GM21619 (cell line): ENCODE data around the gene MRGPRF.
"Not testable (repeated sequence)": the region's sequence is repeated elsewhere in the genome, so short reads cannot be mapped to it uniquely, and the experiment has no call there.

Experiments
- ATAC-seq: cut with Tn5 transposase; IDR thresholded peaks from one replicate; pipeline ENCODE4 v1.9.1; 2021; ENCODE audit not compliant: unreplicated experiment

MRGPRF gene

DNA sequence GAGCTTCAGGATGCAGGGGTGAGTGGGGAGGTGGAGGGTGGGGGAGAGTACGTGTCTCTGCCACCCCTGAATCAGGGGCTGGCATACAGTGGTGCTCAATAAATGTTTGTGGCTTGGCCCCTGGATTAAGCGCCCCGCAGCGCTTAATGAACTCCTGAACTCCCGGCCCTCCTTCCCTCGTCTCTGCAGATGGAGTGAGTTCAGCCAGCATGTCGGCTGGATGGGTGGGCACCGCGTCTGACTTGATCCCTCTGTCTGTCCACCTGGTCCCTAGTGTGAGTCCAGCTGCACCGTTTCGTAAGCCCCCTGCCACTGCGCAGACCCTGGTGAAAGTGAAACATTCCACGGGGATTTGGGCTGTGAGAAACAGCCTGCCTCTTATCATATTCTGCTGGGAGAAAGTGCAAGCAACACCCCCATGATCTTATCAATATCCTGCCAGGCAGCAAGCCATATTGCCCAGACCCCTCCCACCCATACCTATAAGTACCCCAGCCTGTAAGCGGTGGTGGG lies 20.2 kb downstream of the MRGPRF start:
- no peak for ATAC-seq

DNA sequence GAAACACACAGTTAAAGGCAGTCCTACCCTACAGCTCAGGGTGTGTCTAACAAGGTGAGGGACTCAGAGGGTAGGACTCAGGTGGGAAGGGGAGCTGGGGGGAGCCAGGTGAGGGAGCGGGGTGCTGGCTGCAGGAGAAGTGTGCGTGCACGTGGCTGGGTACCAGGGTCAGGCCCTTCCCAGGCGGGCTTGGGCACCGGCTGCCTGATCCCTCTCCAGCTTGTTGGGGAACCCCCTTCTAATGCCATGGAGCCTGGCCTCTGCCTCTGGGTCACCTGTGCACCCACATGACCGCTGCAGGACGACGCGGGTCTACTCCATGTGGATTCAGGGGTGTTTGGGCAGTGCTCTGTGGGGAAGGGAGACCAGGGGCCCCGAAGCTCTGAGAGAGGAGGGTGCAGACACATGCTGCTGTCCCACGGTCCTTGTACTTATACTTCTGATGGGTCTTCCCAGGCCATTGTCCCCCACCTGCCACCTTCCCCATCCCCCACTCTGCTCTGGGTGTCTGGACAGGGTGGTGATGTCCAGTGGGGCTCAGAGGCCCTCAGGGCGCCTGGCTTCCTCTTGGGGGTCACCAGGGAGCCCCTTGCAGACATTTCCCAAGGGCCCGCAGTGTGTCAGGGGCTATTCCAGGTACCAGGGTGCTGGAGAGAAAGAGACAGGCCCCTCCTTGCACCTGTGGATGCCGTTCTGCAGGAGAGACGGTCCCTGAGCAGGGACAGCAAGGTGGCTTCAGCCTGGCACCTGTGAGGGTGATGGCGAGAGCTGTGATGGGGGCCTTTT lies 21.9 kb downstream of the MRGPRF start:
- no peak for ATAC-seq

DNA sequence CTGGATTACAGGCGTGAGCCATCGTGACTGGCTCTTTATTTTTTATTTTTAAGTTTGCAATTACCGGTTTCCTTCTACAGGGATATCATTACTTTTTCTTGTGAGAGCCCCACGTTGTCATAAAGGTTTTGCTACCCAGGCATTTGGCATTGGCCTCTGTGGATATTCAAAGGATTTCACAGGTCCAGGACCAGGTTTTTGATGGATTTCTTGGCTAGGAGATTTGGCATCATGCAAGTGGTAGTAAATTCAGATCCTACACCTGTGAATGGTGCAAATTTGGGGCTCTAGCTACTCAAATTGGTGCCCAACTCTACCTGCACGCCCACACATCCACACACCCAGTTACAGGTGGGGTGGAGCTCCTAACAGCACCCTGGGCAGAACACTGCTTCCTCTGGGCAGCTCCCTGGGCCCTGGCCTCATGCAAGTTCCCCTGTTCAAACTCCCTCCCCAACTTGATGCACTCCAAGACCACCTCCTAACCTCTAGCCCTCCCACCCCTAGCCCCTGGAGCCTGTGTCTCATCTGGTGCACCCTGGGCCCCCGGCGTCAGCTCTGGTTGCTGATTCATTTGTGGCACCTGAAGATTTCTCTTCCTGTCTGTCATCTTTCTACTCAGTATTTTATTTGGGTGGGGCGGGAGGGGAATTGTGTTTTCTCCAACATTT lies 23.0 kb downstream of the MRGPRF start:
- no peak for ATAC-seq

DNA sequence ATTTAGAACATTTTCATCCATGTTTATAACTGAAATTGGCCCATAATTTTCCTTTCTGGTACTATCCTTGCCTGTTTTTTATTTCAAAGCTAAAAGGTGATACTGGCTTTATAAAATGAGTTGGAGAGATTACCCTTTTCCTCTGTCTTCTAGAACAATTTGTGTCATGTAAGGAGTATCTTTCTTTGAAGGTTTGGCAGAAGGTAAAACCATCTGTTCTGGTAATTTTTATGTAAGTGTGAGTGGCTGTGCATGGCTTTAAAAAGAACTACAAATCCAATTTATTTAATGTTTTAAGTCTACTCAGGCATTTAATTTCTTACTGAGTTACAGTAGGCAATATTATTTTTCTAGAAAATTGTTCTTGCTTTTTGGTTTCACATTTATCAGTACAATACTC lies 24.6 kb downstream of the MRGPRF start:
- no peak for ATAC-seq

DNA sequence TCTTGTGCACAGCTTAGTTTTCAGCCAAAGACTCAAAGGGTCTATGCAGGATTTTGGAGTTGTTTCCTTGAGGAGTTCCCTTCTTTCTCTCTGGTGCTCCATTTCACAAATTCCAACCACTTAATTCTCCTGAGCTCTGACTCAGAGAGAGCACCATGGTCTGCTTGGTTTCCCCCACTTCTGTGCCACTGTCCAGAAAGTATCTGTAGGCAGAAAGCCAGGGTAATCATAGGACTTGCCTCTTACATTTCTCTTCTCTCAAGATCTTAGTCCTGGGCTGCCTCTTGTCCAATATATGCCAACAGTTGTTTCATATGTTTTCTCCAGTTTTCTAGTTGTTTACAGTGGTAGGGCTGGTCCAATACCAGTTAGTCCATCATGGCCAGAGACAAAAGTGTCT lies 25.8 kb downstream of the MRGPRF start:
- no peak for ATAC-seq

DNA sequence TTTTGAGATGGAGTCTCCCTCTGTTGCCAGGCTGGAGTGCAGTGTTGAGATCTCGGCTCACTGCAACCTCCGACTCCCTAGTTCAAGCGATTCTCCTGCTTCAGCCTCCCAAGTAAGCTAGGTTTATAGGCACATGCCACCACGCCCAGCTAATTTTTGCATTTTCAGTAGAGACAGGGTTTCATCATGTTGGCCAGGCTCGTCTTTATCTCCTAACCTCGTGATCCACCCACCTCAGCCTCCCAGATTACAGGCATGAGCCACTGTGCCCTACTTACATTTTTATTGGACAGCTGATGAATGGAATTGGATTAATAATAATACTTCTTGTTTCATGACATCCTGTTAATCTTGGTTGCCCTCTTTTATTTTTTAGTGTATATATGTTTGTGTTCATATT lies 29.2 kb downstream of the MRGPRF start:
- no peak for ATAC-seq

DNA sequence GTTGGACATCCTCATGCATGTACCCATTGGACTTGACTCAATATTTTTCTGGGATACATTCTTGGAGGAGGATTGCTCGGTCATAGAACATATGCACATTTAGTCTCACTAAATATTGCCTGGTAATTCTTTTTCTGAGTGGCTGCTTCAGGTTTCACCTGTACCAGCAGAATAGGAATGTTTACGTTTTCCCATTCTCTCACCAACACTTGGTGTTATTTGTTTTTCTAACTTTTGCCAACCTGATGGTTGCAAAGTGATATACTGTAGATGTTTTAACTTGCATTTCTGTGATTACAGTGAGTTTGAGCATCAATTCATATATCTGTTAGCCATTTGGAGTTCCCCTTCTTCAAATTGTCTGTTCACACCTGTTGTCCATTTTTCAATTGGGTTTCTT lies 30.9 kb downstream of the MRGPRF start:
- ATAC-seq: no peak

DNA sequence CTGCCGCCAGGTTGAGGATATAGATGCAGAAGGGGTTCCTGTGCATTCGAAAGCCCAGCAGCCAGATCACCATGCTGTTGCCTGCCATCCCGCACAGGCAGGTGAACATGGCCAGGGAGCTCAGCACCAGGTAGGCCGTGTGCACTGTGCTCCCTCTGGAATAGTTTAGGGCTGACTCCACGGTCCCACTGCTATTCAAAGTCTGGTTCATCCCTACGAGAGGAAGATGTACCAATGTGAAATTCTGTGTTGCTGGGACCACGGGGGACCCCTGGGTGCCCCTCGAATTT lies 32.3 kb downstream of the MRGPRF start, which contains the start of gene MRGPRD:
TSS of gene MRGPRD (minus strand) at position 211 of the 290 bp plus-strand sequence. CDS start at position 211, 0 bp downstream.
- no peak for ATAC-seq

DNA sequence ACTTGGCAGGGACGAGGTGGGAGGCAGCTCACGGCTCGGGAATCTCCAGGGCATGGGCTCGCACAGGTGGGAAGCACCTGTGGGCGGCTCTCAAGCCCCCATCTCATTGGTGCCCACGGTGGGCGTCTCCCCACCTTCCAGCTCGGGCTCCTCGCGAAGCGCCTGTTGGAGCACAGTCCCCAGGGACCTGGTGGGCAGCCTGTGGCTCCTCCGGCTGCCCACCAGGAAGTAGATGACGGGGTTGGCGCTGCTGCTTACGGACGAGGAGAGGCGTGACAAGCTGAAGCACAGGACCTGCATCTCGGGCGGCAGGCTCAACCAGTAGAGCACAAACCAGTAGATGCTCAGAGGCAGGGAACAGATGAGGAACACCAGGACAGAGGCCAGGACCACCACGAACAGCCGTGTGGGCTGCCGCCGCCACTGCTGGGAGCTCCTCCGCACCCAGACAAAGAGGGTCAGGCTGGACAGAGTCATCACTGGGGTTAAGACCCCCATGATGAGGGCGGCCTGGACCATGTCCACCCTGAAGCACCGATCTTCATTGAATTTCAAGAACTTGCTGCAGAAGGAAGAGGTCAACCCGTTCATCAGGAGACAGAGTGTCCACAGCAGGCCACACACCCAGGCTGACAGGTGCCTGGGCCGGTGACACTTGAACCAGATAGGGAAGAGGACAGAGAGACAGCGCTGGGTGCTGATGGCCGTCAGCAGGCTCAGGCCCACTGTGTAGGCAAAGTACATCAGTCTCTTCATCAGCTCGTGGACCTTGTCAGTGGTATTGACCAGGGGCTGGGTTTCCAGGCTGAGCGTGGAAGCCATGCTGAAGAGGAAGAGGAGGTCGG lies 32.9 kb downstream of the MRGPRF start:
- no peak for ATAC-seq

DNA sequence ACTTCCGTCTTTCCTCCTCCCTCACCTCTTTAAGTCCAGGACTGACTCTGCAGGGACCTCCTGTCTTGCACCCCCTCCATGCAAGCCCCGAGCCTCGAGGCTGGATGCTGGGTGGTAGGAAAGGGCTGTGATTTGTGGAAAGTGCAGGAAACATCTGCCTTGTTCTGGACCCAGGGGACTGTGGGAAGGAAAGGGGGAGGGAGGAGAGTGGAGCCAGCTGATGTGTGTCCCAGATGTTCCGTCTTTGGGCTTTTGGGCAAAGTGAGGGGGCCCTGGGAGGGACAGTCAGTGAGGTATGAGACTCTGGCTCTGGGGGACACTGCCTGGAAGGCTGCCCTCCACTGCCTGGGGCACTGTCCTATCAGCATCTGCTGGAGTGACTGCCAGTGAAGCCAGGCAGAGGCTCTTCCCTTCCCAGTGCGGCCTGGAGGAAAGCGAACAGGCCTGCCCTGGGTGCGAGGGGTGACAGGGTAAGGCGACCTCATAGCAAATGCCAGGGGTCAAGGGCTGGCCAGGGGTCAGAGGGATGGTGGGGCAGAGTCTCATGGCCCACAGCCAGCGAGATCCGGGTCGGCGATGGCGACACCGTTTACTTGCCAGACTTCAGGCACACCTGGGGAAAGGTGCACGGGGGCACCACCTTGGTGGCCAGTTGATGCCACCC lies 34.0 kb downstream of the MRGPRF start:
- ATAC-seq: no peak

DNA sequence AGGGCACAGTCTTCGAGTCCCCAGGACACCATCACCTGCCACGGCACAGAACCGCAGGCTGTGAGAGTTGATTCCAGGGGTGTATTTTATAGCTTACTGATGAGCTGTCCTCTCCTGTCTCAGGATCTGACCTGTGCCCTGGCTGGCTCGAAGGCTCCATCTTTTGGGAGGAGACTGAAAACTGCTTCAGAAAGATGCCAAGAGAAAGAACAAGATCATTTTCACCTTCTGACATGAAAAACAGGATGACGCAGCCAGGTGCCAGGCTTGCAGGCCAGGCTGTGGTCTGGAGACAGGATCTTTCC lies 34.5 kb downstream of the MRGPRF start:
- no peak for ATAC-seq

DNA sequence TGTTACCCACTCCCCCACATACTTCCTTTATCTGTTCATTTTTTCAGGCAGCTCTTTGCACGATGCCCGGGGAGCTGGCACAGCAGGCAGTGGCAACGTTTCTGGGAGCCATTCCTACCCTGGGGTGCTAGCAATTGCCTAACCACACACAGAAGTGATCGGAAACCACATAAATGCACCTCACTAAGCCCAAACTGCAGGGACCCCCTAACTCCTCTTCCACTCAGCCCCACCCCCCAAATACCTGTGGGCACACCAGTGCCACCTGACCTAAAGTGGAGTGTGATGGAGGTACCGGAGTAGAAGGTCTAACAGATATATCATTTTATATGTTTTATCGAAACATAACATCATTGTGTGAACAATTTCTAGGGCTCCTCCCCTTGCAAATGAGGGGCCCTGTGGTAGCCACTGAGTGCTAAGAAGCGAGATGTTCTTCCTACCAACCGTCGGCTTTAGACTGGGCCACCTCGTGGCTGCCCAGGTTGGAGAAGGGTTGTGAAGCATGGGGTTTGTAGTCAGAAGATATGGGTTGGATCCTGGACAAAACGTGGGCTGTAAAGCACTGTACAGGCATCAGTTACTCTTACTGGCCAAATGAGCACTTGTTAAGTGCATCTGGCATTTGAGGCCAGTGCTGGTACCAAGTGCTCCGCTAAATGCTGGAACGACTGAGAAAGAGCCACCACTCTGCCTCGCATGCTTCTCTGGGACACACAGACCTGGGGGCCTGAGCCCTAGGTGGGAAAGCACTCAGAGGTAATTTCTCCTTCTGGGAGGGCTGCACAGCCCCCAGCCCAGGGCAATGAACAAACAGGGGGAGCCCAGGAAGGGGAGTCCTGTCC lies 35.0 kb downstream of the MRGPRF start:
- no peak for ATAC-seq

DNA sequence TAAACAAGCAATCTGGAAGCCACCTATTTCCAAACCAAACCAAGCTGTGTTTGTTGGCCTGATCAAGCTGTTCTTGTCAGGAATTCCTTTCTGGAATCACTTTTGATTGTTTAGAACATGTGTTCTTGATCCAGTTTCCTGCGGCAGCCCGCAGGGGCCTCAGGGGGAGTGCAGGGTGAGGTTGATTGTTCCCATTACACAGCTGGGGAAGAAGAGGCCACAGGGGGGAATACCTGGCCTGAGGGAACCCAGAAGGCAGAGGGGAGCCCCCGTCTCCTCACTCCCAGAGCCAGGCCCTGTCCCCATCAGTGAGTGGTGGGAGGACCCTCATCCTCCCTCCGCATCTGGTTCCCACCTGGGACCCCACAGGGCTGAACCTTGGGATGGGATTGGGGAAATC lies 36.5 kb downstream of the MRGPRF start:
- ATAC-seq: no peak

DNA sequence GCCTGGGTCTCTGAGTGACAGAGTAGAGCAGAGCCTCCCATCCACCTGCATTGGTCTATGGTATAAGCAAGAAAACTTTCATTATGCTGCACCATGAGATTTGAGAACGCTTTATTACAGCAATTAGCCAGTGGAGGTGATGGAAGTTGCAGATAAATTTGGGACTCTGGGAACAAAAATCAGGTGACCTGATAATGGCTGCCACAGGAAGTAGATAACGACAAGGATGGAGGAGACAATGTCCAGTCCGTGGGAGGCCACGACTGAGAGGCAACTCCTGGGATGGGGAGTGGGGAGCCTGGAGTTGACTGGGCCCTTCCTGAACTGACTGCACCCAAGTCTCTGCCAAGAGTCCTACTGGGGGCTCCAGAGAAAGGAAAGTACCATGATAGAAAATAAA lies 37.0 kb downstream of the MRGPRF start:
- ATAC-seq: no peak

DNA sequence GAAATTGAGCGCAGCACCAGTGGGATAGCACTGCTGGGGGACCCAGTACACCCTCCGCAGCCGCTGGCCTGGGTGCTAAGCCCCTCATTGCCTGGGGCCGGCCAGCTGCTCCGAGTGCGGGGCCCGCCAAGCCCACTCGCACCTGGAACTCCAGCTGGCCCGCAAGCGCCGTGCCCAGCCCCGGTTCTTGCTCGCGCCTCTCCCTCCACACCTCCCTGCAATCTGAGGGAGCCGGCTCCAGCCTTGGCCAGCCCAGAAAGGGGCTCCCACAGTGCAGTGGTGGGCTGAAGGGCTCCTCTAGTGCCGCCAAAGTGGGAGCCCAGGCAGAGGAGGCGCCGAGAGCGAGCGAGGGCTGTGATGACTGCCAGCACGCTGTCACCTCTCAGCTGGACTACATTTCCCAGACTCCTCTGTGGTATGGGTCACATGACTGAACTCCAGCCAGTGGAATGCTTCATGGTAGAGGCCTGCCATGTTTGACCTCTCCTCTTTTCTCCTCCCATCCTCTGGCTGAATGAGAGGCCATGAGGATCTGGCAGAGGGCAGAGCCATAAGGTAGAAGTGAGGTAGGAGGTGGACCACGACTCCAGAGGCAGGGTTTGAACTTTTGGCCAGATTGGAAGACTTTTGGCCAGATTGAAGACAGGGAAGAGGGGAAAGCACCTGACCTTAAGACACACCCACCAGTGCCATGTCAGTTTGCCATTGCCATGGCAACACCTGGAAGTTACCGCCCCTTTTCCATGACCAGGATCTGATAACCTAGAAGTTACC lies 38.4 kb downstream of the MRGPRF start:
- no peak for ATAC-seq

DNA sequence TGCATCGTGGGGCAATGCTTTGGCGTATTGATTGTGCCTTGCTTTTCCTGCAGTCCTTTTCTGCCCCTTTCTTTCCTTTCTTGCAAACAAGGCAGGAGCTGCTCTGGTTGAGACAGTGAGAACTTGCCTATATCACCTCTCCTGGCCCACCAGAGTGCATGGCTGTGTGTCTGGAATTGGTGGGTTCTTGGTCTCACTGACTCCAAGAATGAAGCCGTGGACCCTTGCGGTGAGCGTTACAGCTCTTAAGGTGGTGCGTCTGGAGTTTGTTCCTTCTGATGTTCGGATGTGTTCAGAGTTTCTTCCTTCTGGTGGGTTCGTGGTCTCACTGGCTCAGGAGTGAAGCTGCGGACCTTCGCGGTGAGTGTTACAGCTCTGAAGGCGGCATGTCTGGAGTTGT lies 39.3 kb downstream of the MRGPRF start:
- not testable (repeated sequence) for ATAC-seq

DNA sequence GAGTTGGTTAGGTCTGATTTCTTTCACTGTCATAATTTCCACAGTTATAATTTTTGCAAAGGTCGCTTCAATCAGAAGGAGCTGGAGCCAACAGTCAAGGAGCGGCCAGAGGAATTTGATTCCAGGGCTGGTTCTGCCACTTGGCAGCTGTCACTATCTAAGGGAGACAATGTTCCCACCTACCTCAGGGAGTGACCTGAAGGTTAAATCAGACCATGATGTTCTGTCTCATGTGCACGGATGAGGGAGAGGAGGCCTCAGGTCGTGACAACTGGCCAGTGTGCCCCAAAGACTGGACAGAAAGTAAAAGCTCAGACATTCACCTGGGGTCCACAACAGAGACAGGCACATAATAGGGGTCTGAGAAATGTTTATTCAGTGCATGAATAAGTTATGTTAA lies 39.8 kb downstream of the MRGPRF start:
- no peak for ATAC-seq

DNA sequence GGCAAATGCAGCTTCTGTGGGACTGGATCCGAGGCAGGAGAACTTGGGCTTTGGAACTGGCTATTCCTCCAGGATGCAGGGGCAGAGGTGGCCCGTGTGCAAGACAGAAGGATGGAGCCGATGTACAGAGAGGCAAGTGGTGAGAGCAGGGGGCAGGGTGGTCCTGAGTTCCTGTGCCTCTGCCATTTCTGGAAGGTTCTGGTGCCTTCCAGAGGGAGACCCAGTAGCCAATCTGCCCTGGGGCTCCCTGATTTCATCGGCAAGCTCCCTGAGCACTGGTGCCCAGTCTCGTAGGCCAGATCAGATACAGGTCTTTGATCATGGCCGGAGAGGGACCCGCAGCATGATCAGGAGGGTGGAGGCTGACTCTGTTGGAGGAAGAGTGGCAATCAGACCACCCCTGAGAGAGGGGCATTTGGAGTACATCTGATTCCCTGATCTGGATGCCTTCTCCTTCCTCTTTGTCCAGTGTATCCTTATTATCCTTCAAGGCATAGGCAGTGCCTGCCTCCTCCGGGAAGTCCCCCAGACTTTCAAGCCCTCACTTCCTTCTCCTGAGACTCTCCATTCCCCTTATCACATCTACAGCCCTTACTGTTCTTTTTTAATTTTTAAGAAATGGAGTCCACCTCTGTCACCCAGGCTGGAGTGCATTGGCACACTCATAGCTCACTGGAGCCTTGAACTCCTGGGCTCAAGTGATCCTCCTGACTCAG lies 42.0 kb downstream of the MRGPRF start:
- ATAC-seq: no peak

DNA sequence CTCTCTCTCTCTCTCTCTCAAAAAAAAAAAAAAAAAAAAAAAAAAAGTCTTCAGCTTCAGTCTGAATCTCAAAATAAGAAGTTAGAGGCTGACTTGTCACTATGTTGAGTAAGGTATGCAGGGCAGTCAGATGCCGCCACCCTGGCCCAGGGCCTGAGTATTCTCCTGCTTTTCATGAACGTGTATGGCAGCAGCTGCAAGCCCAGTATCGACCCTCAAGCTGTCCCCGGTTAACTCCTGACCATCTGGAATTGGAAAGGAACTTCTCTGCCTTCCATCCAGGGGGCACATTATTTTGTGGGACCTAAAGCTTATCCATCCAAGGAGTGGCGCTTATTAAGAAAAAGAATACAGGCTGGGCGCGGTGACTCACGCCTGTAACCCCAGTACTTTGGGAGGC lies 43.7 kb downstream of the MRGPRF start:
- no peak for ATAC-seq
